LNCaP clone FGC (cell line): ENCODE data around the gene DGKD.
"Not testable (repeated sequence)": the region's sequence is repeated elsewhere in the genome, so short reads cannot be mapped to it uniquely, and the experiment has no call there.

Experiments used
- DNase-seq: peaks from one replicate; pipeline ENCODE4 v3.0.0-alpha.2; 2011; ENCODE audit warnings: low read depth
- H3K4me3 ChIP-seq: 2 replicates; pipeline ENCODE4 v1.5.1; 2011; ENCODE audit warnings: mild to moderate bottlenecking, low read depth, low read length, control low read depth
- TF ChIP-seq, protein P1 (sequence below): IDR thresholded peaks from 2 replicates; pipeline ENCODE4 v1.5.1; 2012; ENCODE audit warnings: mild to moderate bottlenecking; ENCODE audit not compliant: control insufficient read depth, insufficient read depth; ENCODE audit errors: extremely low read depth

Gene DGKD

DNA sequence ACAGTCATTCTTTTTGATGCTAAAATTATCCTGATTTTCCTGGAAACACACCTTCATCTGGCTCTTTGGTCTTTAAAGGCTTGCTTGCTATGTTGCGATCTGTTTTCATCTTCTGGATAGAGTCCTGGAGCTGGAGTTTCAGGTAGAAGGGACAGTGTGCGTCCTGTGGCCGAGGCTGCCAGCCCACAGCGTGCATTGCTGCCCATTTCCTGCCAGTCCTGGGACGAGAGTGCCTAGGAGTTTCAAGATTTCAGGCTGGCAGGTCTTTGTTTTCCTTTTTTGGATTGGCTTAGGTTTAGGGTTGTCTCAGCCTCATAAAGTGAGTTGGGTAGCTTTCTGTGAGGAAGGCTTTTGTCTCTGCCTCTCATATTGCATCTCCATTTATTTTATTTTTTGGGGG, 14.5 kb downstream of the DGKD start:
- no peak for DNase-seq
- TF ChIP-seq, protein P1, sequence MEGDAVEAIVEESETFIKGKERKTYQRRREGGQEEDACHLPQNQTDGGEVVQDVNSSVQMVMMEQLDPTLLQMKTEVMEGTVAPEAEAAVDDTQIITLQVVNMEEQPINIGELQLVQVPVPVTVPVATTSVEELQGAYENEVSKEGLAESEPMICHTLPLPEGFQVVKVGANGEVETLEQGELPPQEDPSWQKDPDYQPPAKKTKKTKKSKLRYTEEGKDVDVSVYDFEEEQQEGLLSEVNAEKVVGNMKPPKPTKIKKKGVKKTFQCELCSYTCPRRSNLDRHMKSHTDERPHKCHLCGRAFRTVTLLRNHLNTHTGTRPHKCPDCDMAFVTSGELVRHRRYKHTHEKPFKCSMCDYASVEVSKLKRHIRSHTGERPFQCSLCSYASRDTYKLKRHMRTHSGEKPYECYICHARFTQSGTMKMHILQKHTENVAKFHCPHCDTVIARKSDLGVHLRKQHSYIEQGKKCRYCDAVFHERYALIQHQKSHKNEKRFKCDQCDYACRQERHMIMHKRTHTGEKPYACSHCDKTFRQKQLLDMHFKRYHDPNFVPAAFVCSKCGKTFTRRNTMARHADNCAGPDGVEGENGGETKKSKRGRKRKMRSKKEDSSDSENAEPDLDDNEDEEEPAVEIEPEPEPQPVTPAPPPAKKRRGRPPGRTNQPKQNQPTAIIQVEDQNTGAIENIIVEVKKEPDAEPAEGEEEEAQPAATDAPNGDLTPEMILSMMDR = no peak
- no peak overlapping the region for H3K4me3 ChIP-seq

DNA sequence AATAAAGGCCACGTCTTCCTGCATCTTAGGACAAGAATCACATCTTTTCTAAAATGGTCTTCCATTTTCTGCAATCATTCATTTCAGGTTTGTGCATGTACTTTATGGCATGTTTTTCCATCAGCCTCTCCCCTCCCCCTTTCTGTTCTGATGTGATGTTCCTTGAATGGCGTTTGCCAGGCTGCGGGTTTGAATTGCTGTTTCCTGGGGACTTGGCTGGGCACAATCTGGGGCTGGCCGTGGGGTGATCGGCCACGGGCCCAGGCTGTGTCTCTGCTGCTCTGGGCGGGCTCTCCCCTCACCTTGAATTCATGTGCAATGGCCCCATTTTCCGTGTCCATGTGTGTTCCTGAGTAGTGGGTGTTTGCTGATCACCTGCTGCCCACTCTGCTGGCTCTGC, 15.2 kb downstream of the DGKD start:
- H3K4me3 ChIP-seq = no peak overlapping the region
- TF ChIP-seq, protein P1 = no peak
- no peak for DNase-seq

DNA sequence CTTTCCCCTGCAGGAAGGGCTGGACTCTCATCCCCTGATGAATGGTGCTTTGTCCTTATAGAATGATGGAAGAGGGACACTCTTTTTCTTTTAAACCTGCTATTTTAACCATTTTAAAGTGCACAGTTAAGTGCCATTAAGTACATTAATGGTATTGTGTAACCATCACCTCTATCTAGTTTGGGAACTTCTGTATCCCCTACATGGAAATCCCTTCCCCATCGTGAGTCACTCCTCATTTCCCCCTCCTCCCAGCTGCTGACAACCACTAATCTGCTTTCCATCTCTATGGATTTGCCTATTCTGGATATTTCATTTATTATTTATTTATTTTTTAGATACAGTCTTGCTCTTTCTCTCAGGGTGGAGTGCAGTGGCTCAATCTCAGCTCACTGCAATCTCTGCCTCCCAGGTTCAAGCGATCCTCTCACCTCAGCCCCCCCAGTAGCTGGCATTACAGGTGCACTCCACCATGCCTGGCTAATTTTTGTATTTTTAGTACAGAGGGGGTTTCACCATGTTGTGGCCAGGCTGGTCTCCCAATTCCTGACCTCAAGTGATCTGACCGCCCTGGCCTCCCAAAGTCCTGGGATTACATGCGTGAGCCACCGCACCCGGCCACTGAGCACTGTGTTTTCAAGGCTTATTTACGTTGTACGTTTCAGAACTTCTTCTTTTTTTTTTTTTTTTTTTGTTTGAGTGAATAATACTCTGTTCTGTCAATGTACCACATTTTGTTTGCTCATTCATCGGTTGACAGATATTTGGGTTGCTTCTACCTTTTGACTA, 15.8 kb downstream of the DGKD start:
- no peak for DNase-seq

DNA sequence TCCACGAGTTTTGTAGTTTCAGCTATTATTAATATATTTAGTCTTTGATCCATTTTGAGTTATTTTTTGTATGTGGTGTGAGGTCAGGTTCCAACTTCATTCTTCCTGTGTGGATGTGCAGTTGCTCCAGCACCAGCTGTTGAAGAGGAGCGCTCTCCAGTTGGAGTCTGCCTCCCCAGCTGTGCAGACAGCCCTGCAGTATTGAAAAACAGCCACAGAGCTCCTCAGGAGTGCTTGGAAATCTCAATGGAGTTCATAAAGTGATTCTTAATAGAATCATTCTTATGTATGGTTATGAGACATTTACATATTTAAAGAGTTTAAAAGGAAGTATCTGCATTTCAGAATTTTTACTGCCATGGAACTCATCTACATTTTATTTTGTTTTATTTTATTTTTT, 17.3 kb downstream of the DGKD start:
- TF ChIP-seq, protein P1 = no peak
- no peak for DNase-seq
- H3K4me3 ChIP-seq = no peak overlapping the region

More for the DNA sequence above, 15.8 kb downstream of the DGKD start:
- TF ChIP-seq, protein P1 = no peak
- no peak overlapping the region for H3K4me3 ChIP-seq

DNA sequence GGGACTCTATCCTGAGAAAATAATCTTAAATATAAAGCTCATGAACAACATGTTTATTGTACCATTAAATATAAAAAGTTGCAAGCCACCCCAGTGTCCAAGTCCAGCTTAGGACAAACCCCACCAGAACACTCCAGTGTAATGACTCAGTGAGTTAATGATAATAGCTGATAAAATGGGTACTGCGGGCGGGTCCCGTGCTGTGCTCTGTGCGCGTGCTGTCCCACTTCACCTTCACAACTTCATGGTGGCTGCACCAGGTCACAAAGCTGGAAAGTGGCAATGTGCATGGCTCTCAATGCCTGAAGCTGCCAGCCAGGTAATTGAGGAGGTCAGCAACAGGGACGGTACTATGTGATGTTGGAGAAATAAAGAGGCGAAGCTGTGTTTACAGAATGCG, 18.6 kb downstream of the DGKD start:
- H3K4me3 ChIP-seq = no peak overlapping the region
- TF ChIP-seq, protein P1 = no peak
- DNase-seq = no peak

DNA sequence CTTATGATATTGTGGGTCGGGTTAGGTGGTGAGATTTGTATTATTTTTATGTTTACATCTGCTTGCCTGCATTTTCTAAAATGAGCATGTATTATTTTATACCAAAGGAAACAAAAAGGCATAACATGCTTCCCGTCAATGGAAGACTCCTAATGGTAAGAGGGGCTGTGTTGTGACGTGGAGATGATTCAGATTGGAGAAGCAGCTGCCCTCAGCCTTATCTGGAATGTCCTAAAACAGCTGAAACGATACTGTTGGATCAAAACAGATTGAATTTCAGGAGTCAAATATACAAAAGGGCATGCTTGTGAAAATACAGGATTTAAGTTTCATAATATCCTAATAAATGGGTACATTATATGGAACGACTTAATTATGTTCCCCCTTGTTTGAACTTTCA, 19.0 kb downstream of the DGKD start:
- DNase-seq = no peak
- no peak overlapping the region for H3K4me3 ChIP-seq
- TF ChIP-seq, protein P1 = no peak

DNA sequence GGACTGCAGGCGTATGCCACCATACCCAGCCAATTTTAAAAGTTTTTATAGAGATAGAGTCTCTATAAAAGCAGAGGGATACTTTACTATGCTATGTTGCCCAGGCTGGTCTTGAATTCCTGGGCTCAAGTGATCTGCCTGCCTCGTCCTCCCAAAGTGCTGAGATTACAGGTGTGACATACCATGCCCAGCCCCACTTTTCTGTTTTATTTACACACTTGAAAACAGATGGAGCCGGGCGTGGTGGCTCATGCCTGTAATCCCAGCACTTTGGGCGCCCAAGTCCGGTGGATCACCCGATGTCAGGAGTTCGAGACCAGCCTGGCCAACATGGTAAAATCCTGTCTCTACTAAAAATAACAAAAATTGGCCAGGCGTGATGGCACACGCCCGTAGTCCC, 20.5 kb downstream of the DGKD start:
- H3K4me3 ChIP-seq = not testable (repeated sequence)

More for the DNA sequence above, 20.5 kb downstream of the DGKD start:
- not testable (repeated sequence) for DNase-seq
